AG04449 (cell line): ENCODE measurements around the gene DIS3L2.

ENCODE experiments used
- CTCF ChIA-PET: fragments of 350-600 bp; formaldehyde crosslinking; extraction: SDS; loops from one replicate; lab custom pipeline; 2021; ENCODE audit warnings: antibody characterized with exemption; lab: Yijun Ruan, JAX
- POLR2A ChIA-PET: fragments of 400-600, 350-600 bp; formaldehyde crosslinking; extraction: SDS; loops from one replicate; lab custom pipeline; 2020; ENCODE audit warnings: antibody characterized with exemption, inconsistent platforms; lab: Yijun Ruan, JAX
- DNase-seq: peaks from one replicate; pipeline ENCODE4 v3.0.0-alpha.2; 2010; ENCODE audit warnings: low read depth, low spot score
- H3K4me3 ChIP-seq: 2 replicates; pipeline ENCODE4 v1.5.1; 2011; ENCODE audit warnings: low read depth, mild to moderate bottlenecking, control low read depth, low read length
- CTCF ChIP-seq: IDR thresholded peaks from one replicate; pipeline ENCODE4 v1.5.1; 2011; ENCODE audit warnings: mild to moderate bottlenecking, moderate library complexity, low read length, control low read depth, inconsistent platforms; ENCODE audit not compliant: insufficient read depth; ENCODE audit errors: missing control alignments

DIS3L2 gene

GRCh38 chr2:231935207-231935524, 26.3 kb upstream of the DIS3L2 start:
- no peak for DNase-seq
- ChIA-PET CTCF (interaction anchor here (0.8 to 3.2 kb wide), 3 partner anchors 11 to 126 kb away, joined by 3 to 21 read pairs (median 3); no protein-coding TSS in a partner anchor), POLR2A (interaction anchor here (0.6 kb wide), 1 partner anchor 60 kb away, joined by 3 read pairs; no protein-coding TSS in a partner anchor)
- no peak overlapping the region for H3K4me3 ChIP-seq
- no peak for TF ChIP-seq CTCF

GRCh38 chr2:231935815-231936214, 25.7 kb upstream of the DIS3L2 start:
- TF ChIP-seq CTCF, result no peak
- ChIA-PET POLR2A (no interaction called here), CTCF (interaction anchor here (0.8 to 3.2 kb wide), 6 partner anchors 9 to 82 kb away, joined by 3 to 21 read pairs (median 4); no protein-coding TSS in a partner anchor)
- no peak overlapping the region for H3K4me3 ChIP-seq
- no peak for DNase-seq

- H3K4me3 ChIP-seq, result no peak overlapping the region
- ChIA-PET POLR2A (no interaction called here), CTCF (interaction anchor here (1.1 to 2.4 kb wide), 4 partner anchors 9 to 31 kb away, joined by 3 to 7 read pairs (median 4); no protein-coding TSS in a partner anchor)
- TF ChIP-seq CTCF, result no peak
- DNase-seq, result no peak
These were observed 25.0 kb upstream of the DIS3L2 start for GRCh38 chr2:231936491-231936890.

GRCh38 chr2:231937057-231937456, 24.5 kb upstream of the DIS3L2 start:
- TF ChIP-seq CTCF, result no peak
- POLR2A ChIA-PET, result no interaction called here
- CTCF ChIA-PET, result interaction anchor here (1.0 to 2.4 kb wide), 4 partner anchors 10 to 15 kb away, joined by 3 to 7 read pairs (median 4); no protein-coding TSS in a partner anchor

GRCh38 chr2:231939022-231939421, 22.5 kb upstream of the DIS3L2 start:
- H3K4me3 ChIP-seq, result no peak overlapping the region
- no peak for DNase-seq
- ChIA-PET POLR2A (no interaction called here), CTCF (interaction anchor here (1.1 kb wide), 1 partner anchor 14 kb away, joined by 4 read pairs; no protein-coding TSS in a partner anchor)
- no peak for TF ChIP-seq CTCF

More at GRCh38 chr2:231937057-231937456, 24.5 kb upstream of the DIS3L2 start:
- no peak overlapping the region for H3K4me3 ChIP-seq
- DNase-seq, result no peak

- H3K4me3 ChIP-seq, result no peak overlapping the region
- DNase-seq, result no peak
- ChIA-PET POLR2A (no interaction called here), CTCF (interaction anchor here (1.0 to 1.2 kb wide), 3 partner anchors 16 to 352 kb away, joined by 3 to 5 read pairs (median 4); no protein-coding TSS in a partner anchor)
- no peak for TF ChIP-seq CTCF
These were observed 20.7 kb upstream of the DIS3L2 start for GRCh38 chr2:231940795-231941194.
